Activated CD8-positive, alpha-beta memory T cell treated with anti-CD3 and anti-CD28 coated beads, Interleukin-2, amount 50 U/mL, for 48 hours (primary cell): ENCODE results near the gene GPC6.

ENCODE experiments used
- DNase-seq: peaks from one replicate; pipeline ENCODE4 v3.0.0-alpha.2; 2020

The GPC6 gene

DNA sequence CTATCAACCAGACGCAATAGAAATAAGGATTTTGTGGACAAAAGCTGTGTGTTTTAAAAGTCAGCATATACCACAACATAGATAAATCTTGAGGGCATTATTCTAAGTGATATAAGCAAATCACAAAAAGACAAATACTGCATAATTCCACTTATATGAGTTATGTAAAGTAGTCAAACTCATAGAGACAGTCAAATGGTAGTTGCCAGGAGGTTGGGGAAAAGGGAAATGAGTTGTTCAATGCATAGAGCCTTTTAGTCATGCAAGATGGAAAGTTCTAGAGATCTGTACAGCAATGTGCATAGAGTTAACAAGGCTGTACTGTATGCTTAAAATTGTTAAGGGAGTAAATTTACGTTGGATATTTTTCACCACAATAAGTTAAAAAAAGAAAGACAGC lies 1008.1 kb downstream of the GPC6 start:
- no peak for DNase-seq

DNA sequence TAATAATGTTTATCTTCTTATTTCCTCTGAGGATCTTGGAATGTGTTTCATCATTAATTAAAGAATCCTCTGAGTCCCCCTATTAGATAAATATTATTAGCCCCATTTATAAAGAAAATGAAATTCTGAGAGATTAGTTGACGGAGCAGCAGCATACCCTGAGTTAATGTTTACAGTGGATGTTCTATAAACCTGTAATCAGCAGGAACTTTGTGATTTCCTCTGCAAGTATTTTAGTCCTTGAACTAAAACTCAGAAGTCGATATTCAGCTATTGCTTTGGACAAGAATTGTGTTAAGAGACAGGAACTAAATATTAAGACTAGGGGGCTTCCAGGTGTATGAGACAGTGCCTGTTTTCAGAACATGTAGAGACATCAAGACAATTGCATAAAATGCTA lies 1009.5 kb downstream of the GPC6 start:
- no peak for DNase-seq

DNA sequence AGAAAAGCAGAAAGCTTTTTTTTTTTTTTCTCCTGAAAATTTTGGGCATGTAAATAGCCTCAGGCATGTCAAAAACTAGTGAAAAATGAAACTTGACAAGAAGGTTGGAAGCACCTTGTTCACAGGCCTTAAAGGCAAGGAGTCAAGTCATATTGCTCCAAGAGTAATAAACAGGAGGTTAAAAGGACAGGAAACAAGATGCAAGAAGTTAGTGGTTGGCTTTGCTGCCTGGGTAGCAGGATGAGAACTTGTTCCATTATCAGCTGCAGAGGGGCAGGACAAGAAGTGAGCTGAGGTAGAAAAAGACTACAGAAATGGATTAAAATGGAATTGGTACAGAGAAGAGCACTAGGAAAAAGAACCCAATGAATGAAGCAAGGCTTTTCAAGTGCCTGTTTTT lies 1010.3 kb downstream of the GPC6 start:
- no peak for DNase-seq

DNA sequence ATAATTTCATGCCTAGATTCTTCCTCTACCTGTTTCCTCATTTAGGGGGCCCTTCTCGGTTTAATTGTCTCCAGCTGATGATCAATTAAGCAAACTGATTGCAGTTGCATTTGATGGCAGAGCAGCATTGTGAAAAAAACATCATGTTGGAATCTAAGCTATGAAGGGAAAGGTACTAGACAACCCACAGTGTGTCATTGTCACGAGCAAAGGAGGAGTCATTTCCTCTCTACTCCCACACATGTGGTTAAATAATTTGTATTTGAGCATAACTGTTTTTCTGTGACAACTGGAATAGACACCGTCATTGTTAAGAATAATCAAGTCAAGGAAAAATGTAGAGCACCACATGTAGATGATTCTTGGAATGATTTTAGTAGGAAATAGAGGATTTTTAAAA lies 1012.5 kb downstream of the GPC6 start:
- DNase-seq = no peak

DNA sequence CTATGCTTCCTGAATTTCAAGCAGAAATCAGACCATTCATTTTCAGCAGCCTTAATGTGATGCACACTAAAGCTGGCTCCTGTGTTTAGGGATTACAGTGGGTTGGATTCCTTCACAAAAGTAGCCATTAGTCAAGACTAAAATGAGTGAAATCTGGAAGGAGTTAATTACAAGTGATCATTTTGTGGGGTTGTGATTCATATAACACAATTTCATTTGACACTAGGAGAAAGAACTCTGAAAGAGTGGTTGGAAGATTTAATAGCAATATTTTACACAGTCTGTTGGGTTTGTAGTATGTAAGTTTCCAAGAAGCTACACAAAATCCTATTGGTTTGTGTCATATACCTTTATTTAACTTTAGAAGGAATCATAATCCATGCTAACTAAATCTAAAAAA lies 1015.9 kb downstream of the GPC6 start:
- no peak for DNase-seq

DNA sequence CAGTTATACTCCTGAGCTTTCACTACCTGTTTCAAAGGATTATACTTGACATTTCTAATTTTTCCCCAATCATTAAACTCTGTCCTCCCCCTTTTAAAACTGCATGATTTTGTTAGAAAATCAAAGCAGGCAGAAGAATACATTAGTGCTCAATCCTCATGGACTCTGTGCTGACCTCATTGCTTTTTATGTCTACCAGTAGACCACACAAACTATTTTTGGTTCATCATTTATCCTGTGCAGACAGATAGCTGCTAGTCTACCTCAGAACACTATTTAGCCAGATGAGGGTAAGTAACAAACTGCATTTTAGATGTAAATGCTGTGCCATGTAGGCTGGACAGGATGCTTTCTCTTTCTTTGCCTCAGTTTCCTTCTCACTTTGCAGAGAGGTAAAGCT lies 1016.9 kb downstream of the GPC6 start:
- DNase-seq = no peak

DNA sequence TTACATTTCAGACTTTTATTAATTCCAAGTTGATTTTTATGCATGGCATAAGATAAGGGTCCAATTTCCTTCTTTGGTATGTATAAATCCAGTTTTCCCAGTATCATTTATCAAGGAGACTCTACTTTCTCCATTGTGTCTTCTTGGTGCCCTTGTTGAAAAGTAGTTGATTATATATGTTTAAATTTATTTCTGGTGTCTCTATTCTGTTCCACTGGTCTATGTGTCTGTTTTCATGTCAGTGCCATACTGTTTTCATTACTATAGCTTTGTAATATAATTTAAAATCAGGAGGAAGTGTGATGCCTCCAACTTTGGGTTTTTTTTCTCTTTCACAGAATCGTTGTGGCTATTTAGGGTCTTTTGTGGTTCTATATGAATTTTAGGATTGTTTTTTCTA lies 1019.9 kb downstream of the GPC6 start:
- no peak for DNase-seq

DNA sequence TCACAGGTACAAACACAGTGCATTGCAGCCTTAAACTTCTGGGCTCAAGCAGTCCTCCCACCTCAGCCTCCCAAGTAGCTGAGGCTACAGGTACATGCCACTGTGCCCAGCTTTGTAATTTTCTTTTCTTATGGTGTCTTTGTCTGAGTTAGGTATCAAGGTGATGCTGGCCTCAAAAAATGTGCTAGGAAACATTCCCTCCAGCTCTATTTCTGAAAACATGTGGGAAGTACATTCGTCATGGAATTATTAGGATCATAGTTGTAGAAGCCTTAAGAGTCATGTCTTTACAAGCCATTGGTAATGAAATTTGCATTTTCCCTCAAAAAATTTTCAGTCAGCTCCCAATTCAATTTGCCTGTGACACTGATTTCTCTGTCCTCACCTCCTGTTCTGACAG lies 1021.3 kb downstream of the GPC6 start:
- no peak for DNase-seq

DNA sequence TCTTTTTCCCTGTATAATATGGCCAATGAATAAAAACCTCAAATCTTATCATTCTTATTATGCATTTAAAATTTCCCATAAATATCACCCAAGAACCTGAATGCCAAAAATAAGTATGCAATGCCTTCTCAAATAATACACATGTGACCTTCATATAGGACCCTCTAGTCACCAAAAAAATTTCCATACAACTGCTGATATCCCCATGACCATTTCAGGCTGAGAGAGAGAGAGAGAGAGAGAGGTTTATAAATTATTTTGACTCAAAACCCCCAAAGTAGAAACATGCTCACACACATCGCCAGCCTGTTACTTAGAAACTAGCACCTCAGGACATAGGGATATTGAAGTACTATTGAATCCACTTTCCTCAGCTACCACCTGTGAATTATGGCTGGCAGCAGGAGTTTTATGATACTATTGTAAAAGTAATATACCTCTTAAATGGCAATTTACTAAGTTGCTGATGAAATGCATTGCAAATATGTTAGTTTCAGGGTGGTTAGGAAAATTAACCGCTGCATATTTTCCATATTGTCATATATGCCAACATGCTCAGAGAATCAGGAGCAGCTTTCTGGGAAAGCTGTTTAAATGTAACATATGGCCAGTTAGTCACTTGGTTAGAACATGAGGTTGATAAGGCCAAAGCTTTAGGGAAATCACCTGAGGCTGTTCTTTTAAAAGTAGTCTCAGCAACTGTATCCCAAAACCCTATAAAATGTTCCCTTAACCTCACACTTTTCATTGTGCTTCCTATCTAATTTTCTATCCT lies 1022.0 kb downstream of the GPC6 start:
- DNase-seq = no peak

DNA sequence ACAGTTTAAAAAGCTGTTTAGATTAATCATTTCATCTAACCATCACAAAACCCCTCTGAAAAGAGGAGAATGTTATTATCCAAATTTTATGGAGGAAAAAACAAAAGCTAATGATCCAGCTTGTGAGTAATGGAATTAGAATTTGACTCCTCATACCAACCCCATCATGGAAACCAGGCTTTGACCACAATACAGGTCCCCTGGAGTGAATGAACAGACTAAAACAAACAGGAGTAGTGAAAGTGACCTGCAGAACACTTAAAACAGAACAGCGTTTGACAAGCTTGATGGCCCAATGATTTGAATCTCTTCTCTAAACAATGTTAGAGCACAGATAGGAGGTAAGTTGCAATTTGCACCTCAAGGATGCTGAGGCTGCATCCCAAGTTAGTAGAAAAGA lies 1022.9 kb downstream of the GPC6 start:
- no peak for DNase-seq

DNA sequence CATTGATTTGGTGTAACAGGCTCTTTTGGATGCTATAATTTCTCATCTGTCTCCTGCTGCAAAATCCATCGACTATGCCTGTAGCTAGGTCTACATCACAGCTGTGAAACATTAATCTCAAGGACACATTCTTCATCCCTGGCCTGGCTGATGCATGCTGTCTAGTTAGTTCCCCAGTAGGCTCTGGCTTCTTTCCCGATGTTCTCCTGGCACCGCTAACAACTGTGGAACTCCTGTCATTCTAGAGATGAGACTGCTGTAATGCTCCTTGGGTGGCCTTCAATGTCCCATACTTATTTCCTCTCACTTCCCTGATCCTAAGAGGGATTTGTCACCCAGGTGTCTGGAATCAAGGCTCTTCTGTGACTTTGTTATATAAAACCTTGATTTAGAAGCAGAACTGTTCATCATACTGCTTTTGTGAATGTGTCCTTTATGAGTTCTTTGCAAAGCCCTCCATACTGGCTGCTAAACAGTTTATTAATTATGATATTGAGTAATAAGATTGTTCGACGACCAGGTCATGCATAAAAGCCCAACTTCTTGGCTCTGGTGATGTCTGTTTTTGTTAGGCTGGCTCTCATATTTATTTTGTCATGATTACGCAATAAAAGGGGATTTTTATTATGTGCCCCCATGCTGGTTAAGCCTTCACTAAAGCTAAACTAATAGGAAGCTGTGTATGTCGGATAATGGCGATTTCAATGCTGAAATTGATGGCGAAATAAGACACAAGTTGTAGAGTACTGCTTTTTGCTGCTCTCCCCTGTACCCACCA lies 1025.4 kb downstream of the GPC6 start:
- no peak for DNase-seq

DNA sequence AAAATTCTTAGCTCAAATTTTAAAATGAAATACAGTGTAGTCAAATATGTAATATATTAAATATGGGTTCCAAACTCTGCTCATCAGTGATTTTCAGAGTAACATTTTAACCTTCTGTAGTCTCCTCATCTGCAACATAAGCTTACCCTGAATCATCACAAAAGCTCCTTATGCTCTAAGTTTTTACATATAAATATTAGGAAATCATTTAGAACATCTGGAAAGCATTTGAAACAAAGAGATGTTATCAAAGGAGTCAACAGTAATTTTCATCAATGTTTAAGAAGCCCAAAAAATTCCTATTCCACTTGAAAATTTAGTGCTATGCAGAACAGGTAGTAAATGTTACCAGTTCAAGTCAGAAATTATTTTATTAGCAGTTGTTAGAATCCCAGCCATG lies 1028.1 kb downstream of the GPC6 start:
- no peak for DNase-seq

DNA sequence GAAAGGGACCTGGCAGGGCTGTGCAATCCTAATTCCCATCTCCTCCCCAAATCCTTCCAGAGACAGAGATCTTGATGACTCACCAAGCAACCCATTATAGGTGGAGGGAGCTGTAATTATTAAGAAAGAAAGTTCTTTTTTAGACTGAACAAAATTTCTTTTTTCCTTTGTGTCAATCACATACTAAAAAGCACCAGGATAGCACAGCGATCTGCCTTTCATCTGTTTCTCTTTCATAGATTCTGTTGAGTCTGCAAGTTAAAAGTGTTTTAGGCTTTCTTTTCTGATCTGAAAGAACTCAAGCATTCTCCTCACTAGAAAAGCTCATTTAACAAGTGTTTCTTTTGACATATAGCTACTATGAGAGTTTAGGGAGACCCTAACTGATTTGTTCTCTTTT lies 1030.1 kb downstream of the GPC6 start:
- DNase-seq = no peak

DNA sequence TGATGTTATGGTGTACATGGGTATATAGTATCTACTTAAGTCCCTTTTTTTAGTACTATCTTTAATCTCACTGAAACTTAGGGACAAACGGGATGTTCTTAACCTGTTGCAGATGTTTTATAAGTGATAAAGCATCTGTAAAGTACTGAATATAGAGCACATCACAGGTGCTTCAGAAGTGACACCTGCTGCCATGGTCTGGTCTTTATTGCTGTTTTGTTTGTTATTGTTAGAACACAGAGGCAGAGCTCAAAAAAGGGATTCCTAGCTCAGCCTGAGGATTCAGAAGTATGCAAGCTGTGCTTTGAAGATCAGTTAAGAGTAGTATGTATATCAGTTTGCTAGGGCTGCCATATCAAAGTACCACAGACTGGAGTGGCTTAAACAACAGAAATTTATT lies 1033.4 kb downstream of the GPC6 start:
- no peak for DNase-seq

DNA sequence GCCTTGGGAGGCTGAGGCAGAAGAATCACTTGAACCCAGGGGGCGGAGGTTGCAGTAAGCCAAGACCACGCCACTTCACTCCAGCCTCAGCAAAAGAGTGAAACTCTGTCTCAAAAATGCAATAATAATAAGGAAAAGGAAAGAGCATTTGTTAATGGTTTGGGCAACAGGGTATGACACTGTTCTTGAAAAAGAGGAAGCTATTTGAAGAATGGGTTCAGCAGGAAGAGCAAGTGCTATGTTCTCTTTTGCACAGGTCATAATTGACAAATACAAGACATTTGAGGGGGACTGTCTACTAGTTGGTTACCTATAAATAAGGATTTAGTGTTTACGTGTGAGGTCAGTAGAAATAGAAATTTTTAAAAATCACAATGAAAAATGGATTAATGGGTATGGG lies 1034.6 kb downstream of the GPC6 start:
- no peak for DNase-seq

DNA sequence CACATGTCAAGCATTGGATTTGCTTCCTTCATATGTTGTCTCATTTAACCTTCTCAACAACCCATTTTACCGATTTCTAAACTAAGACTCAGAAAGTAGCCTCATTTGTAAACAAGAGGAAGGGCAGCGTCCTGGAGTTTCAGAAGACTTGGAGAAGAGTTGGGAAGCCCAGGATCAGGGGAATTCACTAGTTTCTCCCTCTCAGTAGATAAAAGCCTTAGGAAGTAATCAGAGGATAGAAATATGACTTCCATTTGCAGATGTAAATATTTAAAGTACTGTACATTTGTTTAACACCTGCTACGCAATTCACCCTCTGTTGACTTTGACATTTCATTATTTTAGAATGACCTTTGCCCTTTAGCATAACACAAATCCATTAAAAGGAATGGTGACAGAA lies 1036.4 kb downstream of the GPC6 start:
- no peak for DNase-seq

DNA sequence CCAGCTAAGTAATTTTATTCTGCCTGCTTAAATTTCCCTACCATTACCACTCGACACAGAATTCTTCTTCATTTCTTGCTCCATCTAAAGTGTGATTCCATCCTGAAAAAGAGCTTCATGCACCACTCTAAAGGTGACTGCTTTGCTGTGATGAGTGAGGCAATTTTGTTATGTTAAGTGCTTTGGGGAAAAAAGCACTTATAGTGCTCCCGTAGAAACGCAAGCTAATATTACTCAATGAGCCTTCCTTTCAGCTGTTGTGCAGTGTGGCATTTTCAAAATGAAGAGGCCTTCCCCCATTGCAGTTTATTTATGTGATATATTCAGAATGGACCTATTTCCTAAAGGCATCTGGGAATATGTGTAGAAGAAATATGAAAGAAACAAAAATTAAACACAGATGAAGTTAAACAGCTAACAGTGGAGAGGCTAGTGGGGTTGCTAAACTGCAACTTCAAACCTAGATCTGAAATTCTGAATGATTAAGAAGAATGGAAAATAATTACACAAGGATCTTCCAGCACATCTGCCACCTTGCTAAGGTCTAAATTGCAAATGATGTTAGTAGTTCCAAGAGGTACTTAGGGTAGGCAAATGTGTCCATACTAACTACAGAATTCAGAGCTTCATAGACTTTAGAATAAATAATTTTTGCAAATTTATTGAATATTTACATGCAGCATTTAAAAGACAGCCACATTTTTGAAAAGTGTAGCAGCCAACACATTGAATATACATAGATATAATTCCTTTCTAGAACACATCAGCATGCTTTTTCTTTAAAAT lies 1041.2 kb downstream of the GPC6 start:
- no peak for DNase-seq

DNA sequence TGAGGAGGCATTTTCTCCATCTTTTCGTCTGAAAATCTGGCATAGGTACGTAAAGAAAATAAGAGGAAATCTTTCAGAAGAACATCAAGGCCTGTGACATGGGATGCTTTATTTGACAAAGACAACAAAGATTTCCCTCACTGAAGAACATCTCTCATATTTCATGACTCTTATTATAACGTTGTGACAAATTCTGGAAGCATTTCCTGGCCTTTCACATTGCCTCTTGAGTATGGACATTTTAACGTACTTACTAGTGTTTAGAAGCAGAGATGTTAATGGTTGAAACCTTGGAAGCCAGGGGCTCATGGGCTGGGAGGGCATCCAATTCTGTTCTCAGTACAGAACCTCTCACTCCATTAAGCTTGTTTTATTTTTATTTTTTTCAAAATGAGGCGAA lies 1042.1 kb downstream of the GPC6 start:
- no peak for DNase-seq

DNA sequence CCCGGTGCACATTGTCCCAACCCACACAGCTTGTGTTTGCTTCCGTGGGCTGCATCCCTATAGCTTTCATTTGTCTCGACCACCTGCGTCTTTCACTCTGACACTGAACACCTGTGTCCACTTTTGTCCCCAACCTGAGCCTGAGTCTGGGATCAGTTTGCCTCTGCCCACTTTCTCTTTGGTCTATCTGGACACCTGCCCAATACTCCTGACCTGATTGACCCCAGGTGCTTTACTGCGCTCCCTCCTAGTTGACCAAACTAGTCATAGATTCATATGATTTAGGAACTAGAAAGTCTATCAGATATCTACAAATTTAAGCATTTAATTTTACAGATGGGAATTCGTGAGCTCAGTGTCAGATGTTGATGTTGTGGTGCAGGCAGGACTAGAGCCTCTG lies 1043.0 kb downstream of the GPC6 start:
- DNase-seq = no peak

DNA sequence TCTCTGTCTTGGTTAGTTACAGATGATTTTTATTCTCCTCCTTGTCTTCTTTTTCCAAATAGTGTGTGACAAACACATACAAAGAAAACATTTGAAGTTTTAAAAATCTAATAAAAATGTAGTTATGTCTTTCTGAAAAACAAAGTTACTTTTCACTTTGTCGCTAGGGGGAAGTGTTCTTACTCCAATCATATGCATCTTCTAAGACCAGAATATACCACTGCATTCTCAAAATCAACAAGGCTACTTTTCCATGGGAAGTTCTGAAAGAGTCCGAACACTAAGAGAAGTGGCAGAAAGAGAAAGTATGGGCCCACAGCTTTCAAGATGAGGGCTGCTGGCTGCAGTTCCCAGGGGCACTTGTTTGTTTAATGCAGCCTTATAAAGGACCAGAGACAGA lies 1043.9 kb downstream of the GPC6 start:
- DNase-seq = no peak

DNA sequence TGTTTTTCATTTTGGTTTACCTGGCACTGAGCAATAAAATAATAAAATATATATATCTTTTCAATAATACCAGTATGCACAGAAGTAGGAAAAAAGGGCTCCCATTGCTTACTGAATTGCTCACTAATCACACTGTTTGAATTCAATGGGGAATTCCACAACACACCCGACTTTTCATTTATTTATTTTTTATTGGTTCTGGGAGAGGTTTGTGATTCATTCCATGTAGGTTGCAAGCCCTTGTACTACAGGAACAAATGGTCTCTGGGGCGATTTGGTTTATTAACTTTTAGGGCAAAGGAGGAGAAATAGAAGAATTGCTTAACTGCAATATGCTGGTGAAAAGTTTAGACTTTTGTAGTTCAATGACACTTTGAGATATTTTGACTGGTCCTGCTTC lies 1045.4 kb downstream of the GPC6 start:
- no peak for DNase-seq

DNA sequence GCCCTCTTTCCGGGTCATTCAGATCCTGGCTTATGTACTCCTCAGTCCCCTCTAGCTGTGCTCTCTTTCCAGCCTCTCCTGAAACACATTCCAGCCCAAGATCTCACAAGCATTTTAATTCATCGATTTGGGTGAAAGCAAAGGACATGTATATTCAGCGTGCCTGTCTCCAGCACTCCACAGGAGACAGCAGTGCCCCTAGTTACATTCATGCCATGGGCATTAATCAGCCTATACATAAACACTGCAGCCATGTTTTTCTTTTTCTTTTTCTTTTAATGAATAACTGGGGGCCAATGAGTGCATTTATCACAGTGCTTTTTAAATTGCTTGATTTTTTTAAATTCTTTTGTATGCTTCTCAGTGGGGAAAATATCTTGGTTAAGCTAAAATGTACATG lies 1053.7 kb downstream of the GPC6 start:
- DNase-seq = no peak

DNA sequence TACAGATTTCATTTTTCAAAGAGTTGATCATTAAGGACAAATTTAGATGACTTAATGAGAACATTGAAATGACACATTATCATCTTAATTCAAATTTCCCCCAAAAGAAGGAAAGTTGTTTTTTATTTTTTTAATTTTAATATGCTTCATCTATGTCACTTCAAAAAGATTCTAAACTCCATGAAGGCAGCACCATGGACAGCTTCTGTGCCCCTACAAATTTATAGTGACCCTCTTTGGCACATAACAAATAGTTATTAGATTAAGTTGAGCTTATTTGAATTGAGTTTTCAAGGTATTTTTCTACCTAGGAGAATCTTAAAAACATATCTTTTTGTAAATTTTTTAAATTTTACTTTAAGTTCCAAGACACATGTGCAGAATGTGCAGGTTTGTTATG lies 1054.2 kb downstream of the GPC6 start:
- DNase-seq = no peak

DNA sequence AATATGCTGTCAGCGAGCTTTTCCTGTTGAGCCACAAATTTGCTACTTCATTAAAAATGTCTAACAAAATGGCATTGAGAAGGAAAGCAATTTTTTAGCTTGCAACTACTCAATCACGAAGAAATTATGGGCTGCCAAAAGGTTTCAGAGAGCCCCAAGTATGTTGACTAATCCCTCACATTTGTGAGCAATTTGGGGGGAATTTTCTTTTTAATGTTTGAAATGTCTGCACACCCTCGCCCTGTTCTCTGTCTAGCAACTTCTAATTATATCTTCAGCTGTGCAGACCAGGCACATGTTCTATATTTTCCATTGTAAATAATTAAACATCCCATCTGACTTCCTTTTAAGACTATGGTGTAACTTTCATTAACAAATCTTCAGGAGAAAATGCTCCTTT lies 1060.0 kb downstream of the GPC6 start:
- DNase-seq = no peak
